Esophagus muscularis mucosa (tissue), 3 donors: Measurements from ENCODE around the gene TMX1.

ENCODE experiments used
- POLR2A ChIP-seq: fragments of 450-650 bp; IDR thresholded peaks from one replicate; pipeline ENCODE4 v1.6.1; 2017; ENCODE audit warnings: antibody characterized with exemption, moderate library complexity, mild to moderate bottlenecking, low read depth
- TF ChIP-seq, protein P1 (sequence below), 3 experiments: fragments of 200-600 bp in 2 of 3; fragments of 450-650 bp in 1 of 3; sonication (generic) in 2 of 3; IDR thresholded peaks; one replicate each; pipeline ENCODE4 v1.5.1; 2017 to 2019; ENCODE audit warnings: antibody characterized with exemption in 3 of 3, mild to moderate bottlenecking in 2 of 3, moderate library complexity in 1 of 3

DNA sequence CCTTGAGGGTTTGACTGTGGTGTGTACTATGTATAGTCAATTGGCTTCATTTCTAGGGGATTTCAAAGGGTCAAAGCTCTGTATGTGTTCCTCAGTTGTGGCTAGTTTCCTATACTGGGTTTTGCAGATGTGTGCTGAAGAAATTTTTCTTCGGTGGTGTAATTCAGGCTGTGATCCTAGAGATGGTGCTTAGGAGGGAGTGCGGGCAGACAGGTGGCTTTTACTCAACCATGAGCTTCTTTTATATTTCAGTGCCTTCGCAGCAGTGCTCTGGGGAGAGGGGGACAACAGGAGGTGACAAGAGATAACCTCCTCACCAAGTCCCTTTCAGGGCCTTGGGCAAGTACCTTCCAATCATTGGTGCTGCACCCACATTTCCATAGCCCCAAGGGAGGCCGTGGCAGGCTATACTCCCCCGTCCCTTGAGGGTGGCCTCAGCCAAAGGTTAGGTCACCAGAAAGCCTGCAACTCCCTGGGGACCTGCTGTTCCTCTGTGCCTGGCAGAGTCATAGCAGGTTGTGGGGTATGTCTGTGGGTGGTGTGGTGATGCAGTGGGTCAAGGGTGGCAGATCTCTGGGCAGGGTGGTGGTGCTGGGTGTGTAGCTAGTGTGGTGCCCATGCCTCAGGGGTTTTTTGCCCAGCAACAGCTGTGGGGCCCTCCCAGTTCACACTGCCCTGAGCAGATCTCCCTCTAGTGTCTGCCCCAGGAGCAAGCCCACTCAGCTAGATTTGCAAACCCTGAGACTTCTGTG is 37.0 kb upstream of the TMX1 start:
- no peak for TF ChIP-seq POLR2A
- TF ChIP-seq, protein P1, sequence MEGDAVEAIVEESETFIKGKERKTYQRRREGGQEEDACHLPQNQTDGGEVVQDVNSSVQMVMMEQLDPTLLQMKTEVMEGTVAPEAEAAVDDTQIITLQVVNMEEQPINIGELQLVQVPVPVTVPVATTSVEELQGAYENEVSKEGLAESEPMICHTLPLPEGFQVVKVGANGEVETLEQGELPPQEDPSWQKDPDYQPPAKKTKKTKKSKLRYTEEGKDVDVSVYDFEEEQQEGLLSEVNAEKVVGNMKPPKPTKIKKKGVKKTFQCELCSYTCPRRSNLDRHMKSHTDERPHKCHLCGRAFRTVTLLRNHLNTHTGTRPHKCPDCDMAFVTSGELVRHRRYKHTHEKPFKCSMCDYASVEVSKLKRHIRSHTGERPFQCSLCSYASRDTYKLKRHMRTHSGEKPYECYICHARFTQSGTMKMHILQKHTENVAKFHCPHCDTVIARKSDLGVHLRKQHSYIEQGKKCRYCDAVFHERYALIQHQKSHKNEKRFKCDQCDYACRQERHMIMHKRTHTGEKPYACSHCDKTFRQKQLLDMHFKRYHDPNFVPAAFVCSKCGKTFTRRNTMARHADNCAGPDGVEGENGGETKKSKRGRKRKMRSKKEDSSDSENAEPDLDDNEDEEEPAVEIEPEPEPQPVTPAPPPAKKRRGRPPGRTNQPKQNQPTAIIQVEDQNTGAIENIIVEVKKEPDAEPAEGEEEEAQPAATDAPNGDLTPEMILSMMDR (IDR thresholded peaks at IDR 0.05) = no peak
